HFF-Myc (cell line): ENCODE results near the gene SLC24A4.

ENCODE experiments used
- DNase-seq: peaks from one replicate; pipeline ENCODE4 v3.0.0-alpha.2; 2011; ENCODE audit warnings: low read depth; ENCODE audit errors: extremely low read depth
- H3K4me3 ChIP-seq: replicated peaks from 2 replicates; pipeline ENCODE4 v1.5.1; 2011; ENCODE audit warnings: low read depth, mild to moderate bottlenecking, control low read depth, low read length
- CTCF ChIP-seq: IDR thresholded peaks from 2 replicates; pipeline ENCODE4 v1.5.1; 2012; ENCODE audit warnings: mild to moderate bottlenecking, low read depth, low read length, control low read depth; ENCODE audit errors: missing control alignments

SLC24A4 gene

GRCh38 chr14:92481811-92482555, 159.0 kb downstream of the SLC24A4 start:
- no peak overlapping the region for H3K4me3 ChIP-seq
- DNase-seq, result no peak
- TF ChIP-seq CTCF, result no peak

GRCh38 chr14:92482621-92483319, 159.8 kb downstream of the SLC24A4 start:
- no peak for TF ChIP-seq CTCF
- DNase-seq, result no peak
- no peak overlapping the region for H3K4me3 ChIP-seq

- no peak for DNase-seq
- no peak overlapping the region for H3K4me3 ChIP-seq
- no peak for TF ChIP-seq CTCF
These were observed 161.3 kb downstream of the SLC24A4 start for GRCh38 chr14:92484132-92484823.

GRCh38 chr14:92486881-92487280, 163.9 kb downstream of the SLC24A4 start:
- no peak overlapping the region for H3K4me3 ChIP-seq
- no peak for TF ChIP-seq CTCF
- DNase-seq, result no peak

- no peak for DNase-seq
- no peak for TF ChIP-seq CTCF
- H3K4me3 ChIP-seq, result no peak overlapping the region
These were observed 164.7 kb downstream of the SLC24A4 start for GRCh38 chr14:92487513-92488133.

GRCh38 chr14:92489394-92490238, 166.7 kb downstream of the SLC24A4 start:
- no peak for TF ChIP-seq CTCF
- no peak overlapping the region for H3K4me3 ChIP-seq
- DNase-seq, result no peak
